GM21381 (cell line): ENCODE results near the gene TRIL.

Experiments used
- ATAC-seq: cut with Tn5 transposase; IDR thresholded peaks from one replicate; pipeline ENCODE4 v1.9.1; 2021; ENCODE audit warnings: mild to moderate bottlenecking, moderate library complexity; ENCODE audit not compliant: unreplicated experiment

TRIL gene

DNA sequence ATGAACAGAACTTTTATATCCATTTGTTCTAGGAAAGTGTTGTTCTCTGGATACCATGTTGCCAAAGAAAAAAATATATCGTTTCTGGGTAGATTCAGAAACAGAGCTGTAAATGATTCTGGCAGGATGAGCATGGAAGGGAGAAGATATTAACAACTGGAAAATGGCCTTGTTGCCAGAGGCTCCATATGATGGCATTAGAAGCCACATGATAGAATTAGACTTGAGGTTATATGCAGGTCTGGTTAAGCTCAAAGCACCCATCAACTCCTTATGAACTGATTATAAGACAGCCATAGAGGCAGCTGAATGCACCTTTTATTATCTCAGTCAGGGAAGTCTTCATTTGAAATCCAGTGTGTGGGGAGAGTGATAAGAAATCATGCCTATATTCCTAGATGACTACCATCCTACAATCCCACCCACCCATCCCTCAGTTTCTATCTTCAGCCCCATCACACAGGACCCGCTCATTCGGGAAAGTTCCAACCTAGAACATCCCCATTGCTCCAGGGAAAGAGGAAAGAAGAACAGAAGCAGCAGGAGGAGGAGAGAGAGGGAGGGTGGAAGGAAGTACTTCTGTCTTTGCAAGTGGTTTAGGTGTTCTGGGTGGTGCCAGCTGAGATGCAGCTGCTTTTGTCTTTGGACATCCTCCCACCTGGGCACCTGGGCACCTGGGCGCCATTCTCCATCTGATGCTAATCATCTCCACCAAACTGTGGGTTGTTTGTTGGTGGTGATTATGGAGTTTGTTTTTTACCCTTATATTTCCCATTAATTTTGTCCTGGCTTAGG is 25.5 kb upstream of the TRIL start:
- no peak for ATAC-seq

DNA sequence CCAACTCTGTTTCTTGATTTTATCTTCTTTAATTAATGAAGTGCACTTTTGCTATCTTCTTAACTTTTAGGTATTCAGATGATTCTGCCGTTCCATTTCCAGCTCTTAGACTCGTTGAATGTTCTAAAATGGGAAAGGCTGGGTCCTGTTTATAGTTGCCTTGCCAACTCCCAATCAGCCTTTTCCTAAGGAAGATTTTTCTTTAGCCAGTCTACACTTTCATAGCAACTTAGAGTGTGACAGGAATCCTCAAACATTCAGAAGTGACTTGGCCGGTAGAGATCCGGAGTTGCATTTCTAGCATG is 23.0 kb upstream of the TRIL start:
- no peak for ATAC-seq

DNA sequence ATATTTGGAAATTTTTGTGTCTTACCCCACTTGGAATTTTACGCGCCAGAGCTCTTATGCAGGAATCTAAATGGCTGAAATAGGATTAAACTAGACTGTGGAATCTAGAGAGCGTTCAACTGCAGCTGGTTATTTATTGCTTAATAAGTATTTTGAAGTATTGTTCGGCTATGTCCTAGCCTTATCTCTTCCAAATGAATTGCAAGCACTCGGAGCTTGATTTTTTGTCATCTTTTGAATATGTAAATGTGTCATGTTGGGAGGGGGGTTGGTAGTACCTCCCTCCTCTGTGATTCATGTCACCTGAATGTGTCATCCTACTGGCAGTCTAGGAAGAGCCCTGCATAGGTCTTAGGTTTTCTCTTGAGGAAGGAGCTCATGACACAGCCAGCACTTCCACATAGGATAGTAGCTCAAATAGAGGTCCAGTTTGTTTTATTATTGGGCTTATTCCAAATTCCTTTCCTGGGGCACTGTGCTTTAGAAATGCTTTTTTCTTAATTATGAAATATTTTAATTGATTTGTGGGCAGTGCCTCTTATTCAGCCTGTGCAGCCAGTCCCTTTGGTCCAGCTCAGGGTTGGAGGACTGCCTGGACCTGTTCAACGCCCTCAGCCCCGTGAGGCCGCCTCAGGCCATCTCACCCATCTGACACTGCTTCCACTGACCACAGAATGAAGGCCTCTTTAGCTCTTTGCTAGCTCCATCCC is 22.5 kb upstream of the TRIL start:
- no peak for ATAC-seq

DNA sequence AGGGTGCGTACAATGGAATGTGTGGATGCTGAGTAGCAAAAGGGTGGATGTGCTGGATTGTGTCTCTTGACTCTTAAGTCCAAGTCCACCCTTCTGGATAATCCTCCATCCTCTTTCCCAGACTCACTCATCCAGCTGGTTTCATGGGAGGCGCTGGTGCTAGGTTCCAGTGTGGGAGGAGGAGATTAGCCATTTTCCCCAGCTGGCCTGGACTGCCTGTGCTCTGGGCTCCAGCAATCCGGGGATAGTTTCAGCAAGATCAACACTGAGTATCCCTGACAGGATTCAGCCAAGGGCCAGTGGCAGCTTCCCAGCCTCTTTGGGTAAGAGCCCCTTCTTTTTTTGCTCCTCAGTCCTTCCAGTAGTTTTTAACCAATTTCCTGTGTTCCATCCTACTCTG is 21.6 kb upstream of the TRIL start:
- ATAC-seq = no peak

DNA sequence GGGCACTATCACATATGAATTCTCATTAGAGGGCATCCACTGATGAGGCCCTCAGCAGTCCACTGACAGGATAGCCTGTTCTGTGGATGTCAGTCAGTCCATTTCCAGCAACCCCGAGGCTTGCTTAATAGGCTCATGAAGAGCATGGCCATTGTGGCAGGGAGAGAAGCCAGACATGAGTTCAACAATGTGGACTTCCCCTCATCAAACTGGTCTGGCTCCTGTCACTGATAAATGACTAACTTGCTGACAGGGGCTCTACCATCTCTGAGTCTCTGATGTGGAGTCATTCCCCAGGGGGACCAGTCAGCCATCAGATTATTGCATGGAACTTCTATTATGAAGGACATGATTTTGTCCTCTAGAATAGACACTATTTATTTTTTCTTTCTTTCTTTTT is 19.8 kb upstream of the TRIL start:
- no peak for ATAC-seq

DNA sequence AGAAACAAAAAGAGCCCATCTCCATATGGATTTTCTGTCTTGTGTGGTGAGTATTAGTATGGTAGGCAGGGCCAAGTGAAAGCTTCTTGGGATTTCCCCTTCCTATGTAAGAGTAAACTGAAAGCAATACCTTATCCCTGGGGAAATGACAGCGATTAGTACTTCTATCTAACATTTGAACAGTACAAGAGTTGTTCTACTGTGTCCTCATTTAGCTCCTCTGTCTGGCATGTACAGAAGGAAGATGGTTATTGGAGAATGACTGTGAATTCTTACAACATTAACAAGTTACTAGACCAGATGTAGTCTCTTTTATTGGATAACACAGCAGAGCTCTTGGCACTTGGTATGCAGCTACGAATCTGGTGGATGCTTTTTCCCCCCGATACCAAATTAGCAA is 17.9 kb upstream of the TRIL start:
- no peak for ATAC-seq

DNA sequence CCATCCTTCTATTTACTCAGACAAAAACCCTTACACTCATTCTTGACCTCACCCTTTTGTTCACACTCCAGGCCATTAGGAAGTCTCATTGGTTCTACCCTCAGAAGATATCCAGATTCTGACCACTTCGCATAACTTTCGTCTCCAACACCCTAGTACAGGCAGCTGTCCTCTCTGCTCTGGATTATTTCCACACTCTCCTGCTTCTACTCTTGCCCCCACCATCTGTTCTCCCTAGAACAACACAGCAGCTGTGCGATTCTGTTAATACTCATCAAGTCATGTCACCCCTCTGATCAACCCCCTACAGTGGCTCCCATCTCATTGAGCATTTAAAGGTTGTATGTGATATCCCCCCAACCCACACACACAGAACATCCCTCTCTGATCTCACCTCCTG is 15.5 kb upstream of the TRIL start:
- no peak for ATAC-seq

DNA sequence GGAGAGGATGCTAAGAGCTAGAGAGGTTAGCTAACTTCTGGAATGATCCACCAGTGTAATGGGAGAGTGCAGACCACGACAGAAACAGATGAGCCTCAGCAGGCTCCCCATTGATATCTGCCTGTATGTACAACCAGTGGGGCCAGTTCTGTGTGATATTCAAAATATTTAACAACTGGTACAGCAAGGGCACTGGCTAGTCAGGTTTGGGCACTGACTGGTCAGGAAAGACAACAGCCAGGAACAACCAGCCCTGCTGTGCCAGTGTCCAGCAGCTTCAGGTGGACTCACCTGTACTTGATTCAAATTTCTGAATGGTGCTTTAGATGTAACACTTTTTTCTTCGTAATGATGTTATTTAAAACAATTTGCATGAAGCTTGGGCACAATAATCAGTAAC is 5.9 kb upstream of the TRIL start:
- no peak for ATAC-seq

DNA sequence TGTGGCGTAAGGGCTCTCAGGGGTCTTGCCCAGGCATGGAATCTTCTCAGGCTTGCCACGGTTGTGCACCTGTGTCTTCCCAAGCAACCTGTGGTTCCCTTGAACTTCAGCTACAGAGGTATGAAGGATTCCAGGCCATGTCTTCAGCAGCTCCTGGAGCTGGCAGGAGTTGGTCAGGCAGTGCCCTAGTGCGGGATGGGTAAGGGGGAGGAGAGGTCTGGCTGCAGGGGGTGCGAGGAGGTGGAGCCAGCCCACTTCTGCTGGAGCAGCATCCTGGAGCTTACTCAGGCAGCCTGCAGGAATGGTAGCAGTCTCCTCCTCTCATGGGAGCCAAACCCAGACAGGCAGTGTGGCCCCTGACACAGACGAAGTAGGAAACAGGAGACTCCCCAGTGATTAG is 3.8 kb upstream of the TRIL start:
- no peak for ATAC-seq

DNA sequence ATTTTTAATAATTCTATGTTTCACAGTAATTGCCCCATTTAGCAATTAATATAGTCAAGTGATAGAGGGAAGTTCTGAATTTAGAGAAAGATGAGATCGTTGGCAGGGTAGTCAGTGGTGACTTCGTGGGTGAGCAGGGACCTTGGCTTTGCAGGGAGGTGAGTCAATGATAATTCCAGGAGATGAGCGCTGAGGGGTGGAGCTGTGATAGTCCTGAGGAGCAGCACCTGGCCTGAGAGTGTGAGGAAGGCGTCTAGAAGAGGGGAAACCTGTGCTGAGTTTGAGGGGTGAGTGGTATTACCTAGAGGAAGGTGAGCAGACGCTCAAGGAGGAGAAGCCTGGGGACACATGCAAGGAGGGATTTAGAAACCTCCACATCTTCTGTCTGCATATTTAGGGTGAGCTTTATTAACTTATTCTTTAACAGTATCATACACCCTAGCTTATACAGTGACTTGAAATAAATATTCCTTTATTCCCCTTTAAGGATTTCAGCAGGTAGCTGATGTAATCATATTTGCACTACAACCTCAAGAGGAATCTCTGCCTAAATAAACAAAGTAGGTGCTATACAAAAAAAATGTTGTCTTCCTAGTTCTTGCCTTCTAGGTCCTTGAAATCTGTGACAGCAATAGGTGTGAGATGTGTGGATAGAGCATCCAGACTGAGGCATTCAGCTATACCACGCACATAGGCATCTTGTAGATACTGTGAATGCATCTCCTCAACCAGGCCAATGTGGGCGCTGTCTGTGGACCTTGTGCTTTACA is 2.1 kb upstream of the TRIL start:
- ATAC-seq = no peak

DNA sequence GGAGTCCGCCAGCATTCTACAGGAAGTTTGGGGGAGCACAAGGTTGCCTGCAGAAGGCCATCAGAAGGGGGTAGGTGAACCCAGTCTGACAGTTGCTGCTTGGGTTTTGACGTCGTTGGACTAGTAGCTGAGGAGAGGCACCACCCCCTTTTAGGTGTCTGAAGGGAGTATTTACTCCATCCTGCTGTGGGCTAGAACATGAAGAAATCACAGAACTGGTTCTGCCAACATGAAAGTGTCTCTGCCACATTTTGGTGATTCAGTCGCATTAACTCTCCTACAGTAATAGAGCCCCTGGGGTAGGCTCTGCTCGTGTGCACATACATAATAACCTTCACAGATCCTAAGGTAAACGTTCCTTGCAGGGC is 834 bp upstream of the TRIL start:
- ATAC-seq = no peak

DNA sequence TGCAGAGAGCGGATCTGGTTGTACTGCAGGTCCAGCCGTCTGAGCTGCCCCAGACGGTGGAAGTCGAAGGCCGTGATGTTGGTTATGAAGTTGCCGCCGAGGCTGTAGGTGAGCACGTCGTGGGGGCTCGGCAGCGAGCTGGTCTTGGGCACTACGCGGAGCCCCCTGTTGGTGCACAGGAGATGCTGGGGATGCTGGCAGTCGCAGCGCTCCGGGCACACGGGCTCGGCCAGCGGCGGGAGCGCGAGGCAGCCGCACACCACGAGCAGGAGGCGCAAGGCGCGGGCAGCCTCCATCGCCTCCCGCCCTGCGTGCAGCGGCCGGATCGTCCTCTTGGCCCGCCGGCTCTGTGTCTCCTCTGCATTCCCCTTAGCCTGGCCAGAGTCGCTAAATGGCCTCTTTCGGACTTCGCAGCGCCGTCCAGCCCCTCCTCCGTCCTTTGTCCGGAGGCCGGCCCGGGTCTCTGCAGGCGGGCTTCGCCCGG is 337 bp downstream of the TRIL start:
- ATAC-seq = no peak

DNA sequence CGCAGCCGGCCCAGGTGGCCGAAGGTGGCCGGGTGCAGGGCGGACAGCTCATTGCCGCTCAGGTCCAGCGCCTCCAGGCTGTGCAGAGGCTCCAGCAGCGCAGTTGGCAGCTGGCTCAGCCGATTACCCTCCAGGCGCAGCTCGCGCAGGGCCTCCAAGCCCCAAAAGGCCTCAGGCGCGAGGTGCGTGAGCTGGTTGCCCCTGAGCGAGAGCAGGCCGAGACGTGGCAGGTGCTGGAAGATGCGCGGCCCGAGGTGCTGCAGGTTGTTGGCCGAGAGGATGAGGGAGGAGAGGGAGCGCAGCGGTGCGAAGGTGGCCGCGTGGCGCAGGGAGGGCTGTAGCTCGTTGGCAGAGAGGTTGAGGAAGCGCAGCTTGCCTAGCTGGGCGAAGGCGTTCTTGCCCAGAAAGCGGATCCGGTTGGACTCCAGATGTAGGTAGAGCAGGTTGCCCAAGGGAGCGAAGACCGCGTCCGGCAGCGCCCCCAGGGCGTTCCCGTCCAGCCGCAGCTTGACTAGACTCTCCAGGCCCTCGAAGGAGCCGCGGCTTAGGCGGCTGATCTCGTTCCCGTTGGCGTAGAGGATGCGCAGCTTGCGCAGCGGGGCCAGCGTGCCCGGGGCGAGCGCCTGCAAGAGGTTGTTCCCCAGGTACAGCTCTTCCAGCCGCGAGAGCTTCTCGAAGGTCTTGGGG is 923 bp downstream of the TRIL start:
- ATAC-seq = no peak

DNA sequence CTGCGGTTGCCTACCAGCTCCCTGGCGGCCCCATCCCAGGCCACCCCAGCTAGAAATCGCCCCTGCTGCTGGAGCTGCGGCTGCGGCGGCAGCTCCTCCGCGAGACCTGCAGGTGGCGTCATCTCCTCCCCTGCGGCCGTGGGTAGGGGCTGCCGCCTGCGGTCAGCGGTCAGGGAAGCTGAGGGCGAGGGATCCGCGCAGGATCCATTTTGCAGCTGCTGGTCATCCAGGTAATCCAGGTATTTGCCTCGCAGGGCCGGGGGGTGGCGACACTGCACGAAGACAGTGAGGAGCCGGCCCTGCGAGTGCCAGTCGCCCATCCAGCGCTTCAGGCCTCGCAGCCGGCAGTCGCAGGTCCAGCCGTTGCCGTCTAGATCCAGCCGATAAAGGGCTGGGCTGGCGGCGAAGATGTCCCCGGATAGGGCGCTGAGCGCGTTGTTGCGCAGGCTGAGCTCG is 1.5 kb downstream of the TRIL start:
- ATAC-seq = no peak

DNA sequence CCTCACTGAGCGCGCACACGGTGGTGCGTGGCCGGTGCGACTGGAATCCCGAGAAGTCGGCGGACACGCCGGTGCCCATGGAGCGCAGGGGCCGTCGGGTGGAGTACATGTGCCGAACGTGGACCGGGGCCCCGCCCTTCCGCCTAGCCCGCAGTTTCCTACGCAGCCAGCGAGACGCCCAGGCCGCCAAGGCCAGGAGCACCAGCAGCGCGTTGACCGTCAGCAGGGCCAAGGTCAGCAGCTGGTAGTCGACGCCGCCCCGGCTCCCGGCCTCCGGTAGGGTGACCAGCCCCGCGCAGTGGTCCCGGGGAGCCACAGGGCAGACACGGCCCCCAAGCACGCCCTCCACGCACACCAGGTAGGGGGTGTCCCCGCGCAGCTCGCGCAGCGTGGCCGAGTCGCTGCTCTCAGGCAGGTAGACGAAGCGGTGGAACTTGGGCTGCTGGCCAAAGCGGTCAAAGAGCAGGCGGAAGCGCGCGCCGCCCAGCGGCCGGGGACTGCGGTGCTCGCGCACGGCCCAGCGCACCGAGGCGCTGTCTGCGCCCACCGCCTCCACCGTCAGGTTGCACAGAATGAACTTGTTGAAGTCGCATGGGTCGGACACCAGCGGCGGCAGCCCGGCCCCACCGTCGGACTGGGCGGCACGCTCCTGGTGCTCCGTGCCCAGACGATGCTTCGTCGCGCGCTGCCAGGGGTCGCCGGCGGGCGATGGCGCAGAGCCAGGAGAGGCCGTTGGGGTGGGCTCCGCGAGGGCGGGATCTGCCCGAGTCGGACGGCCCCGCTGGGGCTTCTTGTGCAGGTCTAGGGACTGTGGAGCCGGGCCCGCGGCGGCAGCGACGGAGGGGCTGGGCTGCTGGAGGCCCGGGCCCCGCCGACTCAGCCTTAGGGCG is 2.2 kb downstream of the TRIL start:
- no peak for ATAC-seq

DNA sequence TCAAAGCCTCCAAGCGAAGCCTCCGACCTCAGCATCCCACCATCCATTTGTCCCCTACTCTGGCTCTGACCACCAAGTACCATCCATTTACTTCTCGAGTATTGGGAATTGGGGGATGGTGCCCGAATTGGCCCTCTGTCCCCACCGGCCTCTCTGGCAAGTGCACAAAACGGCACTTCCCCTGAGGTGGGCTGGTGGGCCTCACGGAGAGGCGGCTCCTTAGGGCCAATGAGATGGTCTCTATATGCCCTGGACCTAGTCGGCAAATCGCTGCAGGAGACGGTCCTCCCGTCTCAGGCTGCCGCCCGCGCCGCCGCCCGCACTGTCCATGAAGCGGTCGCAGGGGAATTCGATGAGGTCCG is 2.8 kb downstream of the TRIL start:
- ATAC-seq = no peak

DNA sequence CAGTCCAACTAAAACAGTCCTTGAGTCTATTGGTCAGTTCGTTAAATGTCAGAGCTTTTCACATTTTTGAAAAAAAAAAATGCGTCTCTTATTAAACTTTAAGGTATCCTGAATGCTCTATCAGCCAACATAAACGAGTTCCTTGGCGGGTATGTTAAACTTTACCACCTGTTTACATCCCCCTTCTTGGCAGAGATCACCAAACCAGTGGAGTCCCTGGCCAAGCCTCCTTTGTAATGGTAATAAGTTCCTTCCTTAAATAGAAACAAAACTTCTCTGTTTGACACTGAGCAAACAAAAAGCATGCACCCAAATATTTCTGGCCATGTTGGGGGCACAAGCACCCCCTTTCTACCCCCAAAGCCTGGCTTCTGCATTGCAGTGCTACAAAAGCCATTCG is 3.2 kb downstream of the TRIL start:
- ATAC-seq = no peak

DNA sequence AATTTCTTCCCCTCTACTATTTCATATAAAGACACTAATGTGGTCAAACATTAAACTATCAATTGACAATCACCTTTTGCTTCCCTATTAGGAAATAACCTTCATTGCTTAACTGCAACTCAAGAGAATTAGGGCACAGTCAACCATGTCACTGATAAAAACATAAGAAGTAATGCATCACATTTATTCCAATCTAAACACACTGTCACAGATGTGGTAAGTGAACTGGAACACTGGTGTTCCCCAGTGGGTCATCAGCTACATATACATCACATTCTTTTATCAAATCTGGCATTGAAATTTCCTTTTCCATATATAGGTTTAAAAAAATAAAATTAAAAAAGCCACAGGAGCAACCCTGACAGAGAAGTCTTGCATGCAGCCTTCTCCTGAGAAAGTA is 3.7 kb downstream of the TRIL start:
- no peak for ATAC-seq

DNA sequence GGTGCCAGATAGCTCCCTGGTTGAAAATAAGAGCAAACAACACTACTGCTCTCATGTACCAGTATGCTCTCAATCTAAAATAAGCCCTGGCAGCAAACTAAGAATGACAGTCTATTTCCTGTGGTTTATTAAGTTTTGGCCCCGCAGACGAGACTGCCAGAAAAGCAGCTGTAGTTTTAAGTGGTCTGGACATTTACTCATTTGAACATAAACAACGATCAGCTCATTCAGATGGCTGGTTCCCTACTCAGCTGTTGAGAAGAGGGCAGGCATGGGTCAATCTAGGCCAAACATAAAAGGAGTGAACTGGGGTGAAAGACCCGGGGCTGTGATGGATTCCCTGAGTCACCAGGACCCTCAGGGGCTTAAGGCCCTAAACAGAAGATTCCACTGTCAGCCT is 4.5 kb downstream of the TRIL start:
- no peak for ATAC-seq

DNA sequence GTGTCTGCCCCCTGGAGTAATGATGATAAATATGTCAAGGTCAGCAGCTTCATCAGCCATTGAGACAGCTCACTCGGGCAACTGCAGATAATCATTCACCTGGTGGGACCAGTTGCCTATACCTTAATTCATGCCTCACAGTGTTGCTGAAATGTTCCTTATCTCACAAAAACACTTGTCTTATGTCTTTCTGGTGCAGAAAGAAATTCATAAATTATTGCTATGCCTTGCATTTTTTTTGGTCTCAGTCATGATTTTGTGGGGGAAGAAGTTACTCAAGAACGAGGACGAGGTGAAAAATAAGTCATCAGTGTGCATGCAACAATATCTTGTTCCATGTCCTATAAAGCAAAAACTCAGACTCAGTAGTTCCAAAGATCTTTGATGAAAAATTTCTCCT is 16.0 kb downstream of the TRIL start:
- ATAC-seq = no peak
